ENCODE results near the gene TEX9. TPM values are rescaled to one million over a fixed set of nuclear protein-coding genes. Genes with fewer than 3 reads are reported as not detected.

The TEX9 gene
- total RNA-seq, 4 donors from 2014 or later = 1.9 to 5.0 (median 2.9) TPM

- no peak for ATAC-seq (ENCODE audit: low FRiP score)
- no peak for TF ChIP-seq CTCF (IDR thresholded peaks at IDR 0.05)
- DNase-seq (ENCODE audit: low spot score) = no peak
These were observed 37.3 kb upstream of the TEX9 start for GRCh38 chr15:56327721-56328502.

- DNase-seq (ENCODE audit: low spot score) = no peak
- TF ChIP-seq CTCF (IDR thresholded peaks at IDR 0.05) = no peak
These were observed 28.0 kb upstream of the TEX9 start for GRCh38 chr15:56337084-56337725.

GRCh38 chr15:56339594-56339993 is 25.6 kb upstream of the TEX9 start:
- DNase-seq (ENCODE audit: low spot score) = no peak
- no peak for TF ChIP-seq CTCF (IDR thresholded peaks at IDR 0.05)
- ATAC-seq (ENCODE audit: low FRiP score) = no peak

More at GRCh38 chr15:56337084-56337725, 28.0 kb upstream of the TEX9 start:
- no peak for ATAC-seq (ENCODE audit: low FRiP score)

- ATAC-seq (ENCODE audit: low FRiP score) = no peak
- no peak for DNase-seq (ENCODE audit: low spot score)
- TF ChIP-seq CTCF (IDR thresholded peaks at IDR 0.05) = no peak
These were observed 24.0 kb upstream of the TEX9 start for GRCh38 chr15:56341201-56341600.

- DNase-seq (ENCODE audit: low spot score) (no peak), ATAC-seq (ENCODE audit: low FRiP score) (no peak)
- no peak for TF ChIP-seq CTCF (IDR thresholded peaks at IDR 0.05)
These were observed 22.6 kb upstream of the TEX9 start for GRCh38 chr15:56342653-56343052.

- TF ChIP-seq CTCF (IDR thresholded peaks at IDR 0.05) = no peak
- no peak for DNase-seq (ENCODE audit: low spot score)
- no peak for ATAC-seq (ENCODE audit: low FRiP score)
These were observed 21.3 kb upstream of the TEX9 start for GRCh38 chr15:56343879-56344278.

GRCh38 chr15:56344336-56344735 is 20.9 kb upstream of the TEX9 start:
- DNase-seq (ENCODE audit: low spot score) (no peak), ATAC-seq (ENCODE audit: low FRiP score) (no peak)
- TF ChIP-seq CTCF (IDR thresholded peaks at IDR 0.05) = no peak

Measured in omental fat pad (tissue), 4 donors.